Measurements from ENCODE around the gene VSTM2A. TPM values are rescaled to one million over a fixed set of nuclear protein-coding genes. Genes with fewer than 3 reads are reported as not detected.

Gene VSTM2A
- polyA plus RNA-seq, 1 experiment: not detected

- no peak for TF ChIP-seq CTCF (IDR thresholded peaks at IDR 0.05; ENCODE audit: insufficient read depth, low read depth, low read length)
- POLR2A ChIA-PET: no interaction called here
- CTCF ChIA-PET: no interaction called here
These were observed 8.3 kb downstream of the VSTM2A start for GRCh38 chr7:54550471-54550870.

GRCh38 chr7:54556121-54556520 is 13.9 kb downstream of the VSTM2A start:
- Histone ChIP-seq H3K27me3 (ENCODE audit: control insufficient read depth, insufficient read depth, low read length) (no peaks in the 10 kb centered on the region), H3K36me3 (ENCODE audit: control insufficient read depth, insufficient read depth, low read length) (no peaks in the 10 kb centered on the region), H3K4me3 (ENCODE audit: low read depth, low read length) (no peak overlapping the region)
- ChIA-PET CTCF (no interaction called here), POLR2A (no interaction called here)
- no peak for TF ChIP-seq CTCF (IDR thresholded peaks at IDR 0.05; ENCODE audit: insufficient read depth, low read depth, low read length)
- DNase-seq (ENCODE audit: low read depth): no peak

More at GRCh38 chr7:54550471-54550870, 8.3 kb downstream of the VSTM2A start:
- DNase-seq (ENCODE audit: low read depth): no peak
- Histone ChIP-seq H3K4me3 (ENCODE audit: low read depth, low read length) (no peak overlapping the region), H3K36me3 (ENCODE audit: control insufficient read depth, insufficient read depth, low read length) (no peaks in the 10 kb centered on the region), H3K27me3 (ENCODE audit: control insufficient read depth, insufficient read depth, low read length) (peaks cover 2% of the 10 kb centered on the region; the same call in 1 of the 2 replicates)

GRCh38 chr7:54559401-54559800 is 17.2 kb downstream of the VSTM2A start:
- Histone ChIP-seq H3K36me3 (ENCODE audit: control insufficient read depth, insufficient read depth, low read length) (no peaks in the 10 kb centered on the region), H3K27me3 (ENCODE audit: control insufficient read depth, insufficient read depth, low read length) (no peaks in the 10 kb centered on the region), H3K4me3 (ENCODE audit: low read depth, low read length) (no peak overlapping the region)
- TF ChIP-seq CTCF (IDR thresholded peaks at IDR 0.05; ENCODE audit: insufficient read depth, low read depth, low read length): no peak
- ChIA-PET CTCF (no interaction called here), POLR2A (no interaction called here)
- DNase-seq (ENCODE audit: low read depth): no peak

- TF ChIP-seq CTCF (IDR thresholded peaks at IDR 0.05; ENCODE audit: insufficient read depth, low read depth, low read length): no peak
- Histone ChIP-seq H3K4me3 (ENCODE audit: low read depth, low read length) (no peak overlapping the region), H3K36me3 (ENCODE audit: control insufficient read depth, insufficient read depth, low read length) (no peaks in the 10 kb centered on the region), H3K27me3 (ENCODE audit: control insufficient read depth, insufficient read depth, low read length) (no peaks in the 10 kb centered on the region)
- ChIA-PET POLR2A (no interaction called here), CTCF (no interaction called here)
- no peak for DNase-seq (ENCODE audit: low read depth)
These were observed 18.0 kb downstream of the VSTM2A start for GRCh38 chr7:54560198-54560597.

GRCh38 chr7:54560723-54561122 is 18.5 kb downstream of the VSTM2A start:
- POLR2A ChIA-PET: no interaction called here

More at GRCh38 chr7:54560723-54561122, 18.5 kb downstream of the VSTM2A start:
- Histone ChIP-seq H3K27me3 (ENCODE audit: control insufficient read depth, insufficient read depth, low read length) (no peaks in the 10 kb centered on the region), H3K36me3 (ENCODE audit: control insufficient read depth, insufficient read depth, low read length) (no peaks in the 10 kb centered on the region), H3K4me3 (ENCODE audit: low read depth, low read length) (no peak overlapping the region)
- no peak for TF ChIP-seq CTCF (IDR thresholded peaks at IDR 0.05; ENCODE audit: insufficient read depth, low read depth, low read length)
- CTCF ChIA-PET: no interaction called here
- DNase-seq (ENCODE audit: low read depth): no peak
